H1 (cell line): ENCODE data around the gene TP53TG3D. TPM values are rescaled to one million over a fixed set of nuclear protein-coding genes. Genes with fewer than 3 reads are reported as not detected.
"Not testable (repeated sequence)": the region's sequence is repeated elsewhere in the genome, so short reads cannot be mapped to it uniquely, and the experiment has no call there.

Experiments used
- CTCF ChIA-PET: fragments of 300-600 bp; sonication (Branson Sonifier 250); formaldehyde crosslinking; loops from one replicate; lab custom pipeline; 2021; ENCODE audit not compliant: partially characterized antibody; lab: Charles Lee
- POLR2A ChIA-PET: fragments of 300-600 bp; sonication (Branson Sonifier 250); formaldehyde crosslinking; loops from one replicate; lab custom pipeline; 2021; ENCODE audit warnings: inconsistent platforms; ENCODE audit not compliant: partially characterized antibody; lab: Charles Lee
- DNase-seq, 2 experiments: peaks; one replicate each; pipeline versions ENCODE4 v3.0.0 to v3.0.0-alpha.2; 2010 to 2022; ENCODE audit warnings: low spot score in 2 of 2, low read depth in 1 of 2, mixed read lengths in 1 of 2
- FAIRE-seq: peaks from 2 replicates; lab custom pipeline; 2011; peaks lifted over from hg19 to GRCh38; lab: Jason Lieb, UNC
- H2AFZ ChIP-seq: 2 replicates; pipeline ENCODE4 v1.8.1; 2012; ENCODE audit warnings: low read length, inconsistent platforms
- H2AK5ac ChIP-seq: 2 replicates; pipeline ENCODE4 v1.6.1; 2013; ENCODE audit warnings: low read depth, low read length
- H2BK120ac ChIP-seq: replicated peaks from 2 replicates; pipeline ENCODE3; 2013; ENCODE audit warnings: low read depth, low read length, inconsistent platforms
- H2BK12ac ChIP-seq: 2 replicates; pipeline ENCODE4 v1.6.1; 2013; ENCODE audit warnings: low read depth, low read length
- H2BK15ac ChIP-seq: 2 replicates; pipeline ENCODE4 v1.6.1; 2013; ENCODE audit warnings: low read length
- H2BK20ac ChIP-seq: 2 replicates; pipeline ENCODE4 v1.6.1; 2013; ENCODE audit warnings: low read length
- H2BK5ac ChIP-seq: 2 replicates; pipeline ENCODE4 v1.6.1; 2013; ENCODE audit warnings: low read depth, low read length
- H3K14ac ChIP-seq: 2 replicates; pipeline ENCODE4 v1.6.1; 2013; ENCODE audit warnings: inconsistent platforms; ENCODE audit not compliant: insufficient read length
- H3K18ac ChIP-seq: 2 replicates; pipeline ENCODE4 v1.6.1; 2013; ENCODE audit warnings: low read length; ENCODE audit errors: extremely low read depth
- H3K23ac ChIP-seq: 2 replicates; pipeline ENCODE4 v1.6.1; 2013; ENCODE audit warnings: inconsistent platforms; ENCODE audit not compliant: insufficient read length
- H3K23me2 ChIP-seq: 2 replicates; pipeline ENCODE4 v1.6.1; 2013; ENCODE audit warnings: low read depth, low read length
- H3K27ac ChIP-seq: 2 replicates; pipeline ENCODE4 v1.6.1; 2011; ENCODE audit warnings: low read depth, low read length, inconsistent platforms
- H3K27me3 ChIP-seq, 4 experiments: replicated peaks in 1 of 4; 1 replicate in 1 of 4; 2 replicates in 3 of 4; pipeline versions ENCODE4 v1.6.1 to v1.8.1; 2011 to 2013; ENCODE audit warnings: low read length in 3 of 4, mild to moderate bottlenecking in 3 of 4, inconsistent platforms in 2 of 4, mixed read lengths in 2 of 4, moderate library complexity in 1 of 4; ENCODE audit not compliant: control insufficient read depth in 3 of 4, insufficient read depth in 3 of 4; ENCODE audit errors: extremely low read depth in 1 of 4
- H3K36me3 ChIP-seq, 4 experiments: 2 replicates each; pipeline versions ENCODE4 v1.6.1 to v1.8.1; 2011 to 2013; ENCODE audit warnings: mild to moderate bottlenecking in 4 of 4, low read length in 3 of 4, moderate library complexity in 2 of 4, control low read depth in 1 of 4, inconsistent platforms in 1 of 4; ENCODE audit not compliant: insufficient read depth in 4 of 4, control insufficient read depth in 2 of 4
- H3K4ac ChIP-seq: replicated peaks from 2 replicates; pipeline ENCODE3; 2013; ENCODE audit warnings: low read length, low read depth, mixed read lengths, inconsistent platforms; ENCODE audit not compliant: insufficient read length
- H3K4me1 ChIP-seq, 4 experiments: replicated peaks in 1 of 4; 1 replicate in 1 of 4; 2 replicates in 3 of 4; pipeline versions ENCODE4 v1.6.1 to v1.8.1; 2011 to 2013; ENCODE audit warnings: low read length in 3 of 4, inconsistent platforms in 2 of 4, mixed read lengths in 1 of 4; ENCODE audit not compliant: insufficient read depth in 4 of 4, control insufficient read depth in 3 of 4
- H3K4me2 ChIP-seq, 2 experiments: 2 replicates each; pipeline versions ENCODE4 v1.6.1 to v1.8.1; 2011 to 2013; ENCODE audit warnings: low read depth in 2 of 2, low read length in 2 of 2, control low read depth in 1 of 2, inconsistent platforms in 1 of 2, mild to moderate bottlenecking in 1 of 2; ENCODE audit not compliant: insufficient read depth in 1 of 2
- H3K4me3 ChIP-seq, 4 experiments: fragments of 200-600, 300-600 bp in 1 of 4; sonication (generic), shearing (Covaris generic), sonication (Bioruptor Twin) in 1 of 4; 2 replicates each; pipeline versions ENCODE4 v1.5.1 to v1.8.1; 2011 to 2016; ENCODE audit warnings: low read length in 4 of 4, low read depth in 3 of 4, control low read depth in 2 of 4, inconsistent platforms in 2 of 4, mild to moderate bottlenecking in 2 of 4, mixed read lengths in 1 of 4, moderate library complexity in 1 of 4; ENCODE audit not compliant: insufficient read depth in 2 of 4; ENCODE audit errors: extremely low read depth in 1 of 4
- H3K56ac ChIP-seq: replicated peaks from 2 replicates; pipeline ENCODE3; 2013; ENCODE audit warnings: low read depth, mild to moderate bottlenecking, mixed read lengths, low read length, inconsistent platforms; ENCODE audit not compliant: insufficient read length
- H3K79me1 ChIP-seq: 2 replicates; pipeline ENCODE4 v1.6.1; 2013; ENCODE audit warnings: low read depth, low read length, control low read depth
- H3K79me2 ChIP-seq, 2 experiments: 2 replicates each; pipeline versions ENCODE4 v1.6.1 to v1.8.1; 2012 to 2013; ENCODE audit warnings: low read length in 2 of 2, mild to moderate bottlenecking in 2 of 2, inconsistent platforms in 1 of 2; ENCODE audit not compliant: insufficient read depth in 2 of 2, control insufficient read depth in 1 of 2
- H3K9ac ChIP-seq, 4 experiments: replicated peaks in 1 of 4; 1 replicate in 1 of 4; 2 replicates in 3 of 4; pipeline versions ENCODE4 v1.6.1 to v1.8.1; 2011 to 2013; ENCODE audit warnings: low read depth in 3 of 4, low read length in 3 of 4, control low read depth in 2 of 4, mild to moderate bottlenecking in 2 of 4, moderate library complexity in 2 of 4, inconsistent platforms in 1 of 4; ENCODE audit errors: extremely low read depth in 1 of 4
- H3K9me3 ChIP-seq, 2 experiments: 2 replicates each; pipeline versions ENCODE4 v1.6.1 to v1.8.1; 2012 to 2013; ENCODE audit warnings: mild to moderate bottlenecking in 2 of 2, moderate library complexity in 2 of 2, control low read depth in 1 of 2, inconsistent platforms in 1 of 2, low read depth in 1 of 2, low read length in 1 of 2, mixed read lengths in 1 of 2; ENCODE audit not compliant: insufficient read depth in 2 of 2
- H4K20me1 ChIP-seq, 2 experiments: replicated peaks in 1 of 2; 2 replicates each; pipeline versions ENCODE3 to v1.8.1; 2011 to 2013; ENCODE audit warnings: inconsistent platforms in 2 of 2, low read length in 2 of 2, mild to moderate bottlenecking in 1 of 2; ENCODE audit not compliant: insufficient read depth in 2 of 2, control insufficient read depth in 1 of 2
- H4K5ac ChIP-seq: 2 replicates; pipeline ENCODE4 v1.6.1; 2013; ENCODE audit warnings: low read length, low read depth, mixed read lengths, inconsistent platforms; ENCODE audit not compliant: insufficient read length
- H4K8ac ChIP-seq: 2 replicates; pipeline ENCODE4 v1.8.0; 2013; ENCODE audit warnings: mild to moderate bottlenecking, moderate library complexity, low read length, inconsistent platforms; ENCODE audit not compliant: insufficient read depth; ENCODE audit errors: extremely low read depth
- H4K91ac ChIP-seq: replicated peaks from 2 replicates; pipeline ENCODE3; 2013; ENCODE audit warnings: low read length, mixed read lengths, inconsistent platforms; ENCODE audit not compliant: insufficient read length
- WGBS, 2 experiments: shearing (Covaris generic) in 1 of 2; methylation state at CpG; one replicate each; pipeline versions ENCODE4 v1.1.6 to v1.1.7; 2013 to 2015; ENCODE audit warnings: low lambda C conversion rate in 2 of 2, mixed read lengths in 2 of 2, inconsistent platforms in 1 of 2, low coverage in 1 of 2, missing lambda C conversion rate in 1 of 2; ENCODE audit not compliant: insufficient replicate concordance in 2 of 2, insufficient coverage in 1 of 2, insufficient read length in 1 of 2; ENCODE audit errors: extremely low coverage in 1 of 2, missing lambda C conversion rate in 1 of 2; 5-methylcytosine and 5-hydroxymethylcytosine counted together
- polyA plus RNA-seq, 7 experiments: library from polyadenylated mRNA; depleted of rRNA in 3 of 7; stranded (reverse) in 5 of 7; unstranded in 2 of 7; fragments of >200 nt in 5 of 7; fragments of 200-250 nt in 2 of 7; gene quantifications; 1 replicate in 5 of 7; 2 replicates in 1 of 7; 4 replicates in 1 of 7; pipeline versions ENCODE4 v1.2.1 to v1.2.3, GENCODE V29; 2011 to 2013; ENCODE audit warnings: missing spikeins in 2 of 7, mixed read lengths in 2 of 7
- total RNA-seq: library from RNA; stranded (reverse); fragmentation: NEBNext Ultra II Directional; extraction: Animal tissue kit (Norgen Biotek cat#: 25700); gene quantifications from 2 replicates; pipeline ENCODE4 v1.2.1, GENCODE V29; 2021

Gene TP53TG3D
- total and polyA plus RNA-seq, 2 of the 8 experiments (the other 6 are each of a cell fraction or from before 2014, with no cell fraction given), result not detected

DNA sequence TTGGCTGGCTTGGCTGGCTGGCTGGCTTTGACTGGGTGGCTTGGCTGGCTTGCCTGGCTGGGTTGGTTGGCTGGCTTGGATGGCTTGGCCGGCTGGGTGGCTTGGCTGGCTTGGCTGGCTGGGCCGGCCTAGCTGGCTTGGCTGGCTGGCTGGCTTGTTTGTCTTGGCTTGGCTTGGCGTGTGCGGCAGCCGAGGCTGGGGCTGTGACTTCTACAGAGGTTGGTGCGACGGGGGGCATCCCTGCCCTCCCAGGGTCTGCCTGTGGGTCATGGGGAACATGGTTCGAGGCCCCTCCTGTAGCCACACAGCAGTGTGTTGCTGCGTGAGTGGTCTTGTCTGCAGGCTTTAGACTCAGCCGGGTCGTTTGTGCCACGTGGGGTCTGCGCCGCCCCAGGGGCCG lies 33.1 kb downstream of the TP53TG3D start:
- H2BK12ac ChIP-seq, H3K9ac ChIP-seq, DNase-seq, H3K18ac ChIP-seq, H2AFZ ChIP-seq, H4K20me1 ChIP-seq, H2BK5ac ChIP-seq, H3K4ac ChIP-seq, H3K56ac ChIP-seq, FAIRE-seq, H2BK20ac ChIP-seq, H2BK15ac ChIP-seq, H2BK120ac ChIP-seq, H2AK5ac ChIP-seq, CTCF ChIA-PET, H3K4me1 ChIP-seq, H3K36me3 ChIP-seq, H4K91ac ChIP-seq, H4K5ac ChIP-seq, H3K79me2 ChIP-seq, H3K27ac ChIP-seq, H3K14ac ChIP-seq, H3K27me3 ChIP-seq, H3K4me2 ChIP-seq, POLR2A ChIA-PET, H3K23ac ChIP-seq, H4K8ac ChIP-seq, H3K4me3 ChIP-seq, H3K23me2 ChIP-seq, H3K79me1 ChIP-seq: not testable (repeated sequence)
- H3K9me3 ChIP-seq, result peaks cover 0 to 29% of the 10 kb centered on the region in 2 experiments; a peak in 1 of 4 replicates
- WGBS, 2 experiments, result 75% methylated on average over 4 of the region's 15 CpGs; no CpG with 5 or more reads in 1 of the 2 experiments

DNA sequence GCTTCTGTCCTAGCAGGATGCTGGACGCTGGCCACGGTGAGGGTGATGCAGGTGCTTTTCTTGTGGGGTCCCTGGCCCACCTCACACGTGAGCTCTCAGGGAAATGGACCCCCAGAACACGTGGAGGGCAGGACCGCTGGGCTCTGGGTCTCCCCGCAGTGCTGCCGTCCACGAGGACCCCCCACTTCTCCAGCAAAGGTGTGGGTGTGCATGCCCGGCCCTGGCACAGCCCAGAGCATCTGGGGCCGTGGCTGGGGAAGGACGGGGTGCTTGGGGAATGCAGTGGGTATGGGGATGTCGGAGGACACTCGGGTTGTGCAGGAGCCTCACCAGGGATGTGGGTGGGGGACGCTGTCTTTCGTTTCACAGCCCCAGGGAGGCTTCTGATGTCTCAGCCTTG lies 34.7 kb downstream of the TP53TG3D start:
- H2BK20ac ChIP-seq, H3K4me1 ChIP-seq, H2BK12ac ChIP-seq, H2BK5ac ChIP-seq, H2BK120ac ChIP-seq, H3K4ac ChIP-seq, H2AK5ac ChIP-seq, H3K36me3 ChIP-seq, H3K9ac ChIP-seq, DNase-seq, H3K14ac ChIP-seq, H4K5ac ChIP-seq, H3K4me3 ChIP-seq, H3K23ac ChIP-seq, H3K79me2 ChIP-seq, FAIRE-seq, H3K79me1 ChIP-seq, H3K56ac ChIP-seq, H3K18ac ChIP-seq, H4K8ac ChIP-seq, H4K20me1 ChIP-seq, CTCF ChIA-PET, H3K27ac ChIP-seq, H4K91ac ChIP-seq, H3K4me2 ChIP-seq, H3K27me3 ChIP-seq, POLR2A ChIA-PET, H2BK15ac ChIP-seq, H3K23me2 ChIP-seq, H2AFZ ChIP-seq: not testable (repeated sequence)
- peaks cover 0 to 29% of the 10 kb centered on the region in 2 experiments; a peak in 1 of 4 replicates for H3K9me3 ChIP-seq
- WGBS, 2 experiments, result 93% methylated on average over 9 of the region's 15 CpGs; no CpG with 5 or more reads in 1 of the 2 experiments
